ENCODE results near the gene FHAD1. TPM values are rescaled to one million over a fixed set of nuclear protein-coding genes. Genes with fewer than 3 reads are reported as not detected.

Gene FHAD1
- total RNA-seq, 1 experiment from 2014 or later, result 3.5 TPM

DNA sequence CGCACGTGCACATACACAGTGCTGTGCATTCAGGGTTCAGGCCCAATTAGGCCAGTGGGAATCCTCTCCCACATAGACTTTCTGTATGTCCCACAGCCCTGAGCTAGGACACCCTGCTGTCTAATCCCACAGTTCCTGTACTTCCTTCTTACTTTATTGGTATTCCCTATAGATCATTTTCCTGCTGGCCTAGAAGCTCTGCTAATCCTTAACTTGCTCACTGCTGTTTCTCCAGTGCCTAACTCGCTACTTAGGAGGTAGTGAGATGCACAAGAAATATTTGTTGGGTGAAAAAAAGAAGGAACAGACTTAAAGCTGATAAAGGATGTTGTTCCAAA lies 34.1 kb upstream of the FHAD1 start (continued):
- TF ChIP-seq, protein P1, sequence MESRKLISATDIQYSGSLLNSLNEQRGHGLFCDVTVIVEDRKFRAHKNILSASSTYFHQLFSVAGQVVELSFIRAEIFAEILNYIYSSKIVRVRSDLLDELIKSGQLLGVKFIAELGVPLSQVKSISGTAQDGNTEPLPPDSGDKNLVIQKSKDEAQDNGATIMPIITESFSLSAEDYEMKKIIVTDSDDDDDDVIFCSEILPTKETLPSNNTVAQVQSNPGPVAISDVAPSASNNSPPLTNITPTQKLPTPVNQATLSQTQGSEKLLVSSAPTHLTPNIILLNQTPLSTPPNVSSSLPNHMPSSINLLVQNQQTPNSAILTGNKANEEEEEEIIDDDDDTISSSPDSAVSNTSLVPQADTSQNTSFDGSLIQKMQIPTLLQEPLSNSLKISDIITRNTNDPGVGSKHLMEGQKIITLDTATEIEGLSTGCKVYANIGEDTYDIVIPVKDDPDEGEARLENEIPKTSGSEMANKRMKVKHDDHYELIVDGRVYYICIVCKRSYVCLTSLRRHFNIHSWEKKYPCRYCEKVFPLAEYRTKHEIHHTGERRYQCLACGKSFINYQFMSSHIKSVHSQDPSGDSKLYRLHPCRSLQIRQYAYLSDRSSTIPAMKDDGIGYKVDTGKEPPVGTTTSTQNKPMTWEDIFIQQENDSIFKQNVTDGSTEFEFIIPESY (IDR thresholded peaks at IDR 0.05; ENCODE audit: extremely low read depth, insufficient replicate concordance, low read length), result no peak
- TF ChIP-seq, protein P2, sequence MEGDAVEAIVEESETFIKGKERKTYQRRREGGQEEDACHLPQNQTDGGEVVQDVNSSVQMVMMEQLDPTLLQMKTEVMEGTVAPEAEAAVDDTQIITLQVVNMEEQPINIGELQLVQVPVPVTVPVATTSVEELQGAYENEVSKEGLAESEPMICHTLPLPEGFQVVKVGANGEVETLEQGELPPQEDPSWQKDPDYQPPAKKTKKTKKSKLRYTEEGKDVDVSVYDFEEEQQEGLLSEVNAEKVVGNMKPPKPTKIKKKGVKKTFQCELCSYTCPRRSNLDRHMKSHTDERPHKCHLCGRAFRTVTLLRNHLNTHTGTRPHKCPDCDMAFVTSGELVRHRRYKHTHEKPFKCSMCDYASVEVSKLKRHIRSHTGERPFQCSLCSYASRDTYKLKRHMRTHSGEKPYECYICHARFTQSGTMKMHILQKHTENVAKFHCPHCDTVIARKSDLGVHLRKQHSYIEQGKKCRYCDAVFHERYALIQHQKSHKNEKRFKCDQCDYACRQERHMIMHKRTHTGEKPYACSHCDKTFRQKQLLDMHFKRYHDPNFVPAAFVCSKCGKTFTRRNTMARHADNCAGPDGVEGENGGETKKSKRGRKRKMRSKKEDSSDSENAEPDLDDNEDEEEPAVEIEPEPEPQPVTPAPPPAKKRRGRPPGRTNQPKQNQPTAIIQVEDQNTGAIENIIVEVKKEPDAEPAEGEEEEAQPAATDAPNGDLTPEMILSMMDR (IDR thresholded peaks at IDR 0.05 in 2 of 3, conservative IDR thresholded peaks at IDR 0.05 in 1 of 3; ENCODE audit: borderline replicate concordance in 1 of 3, insufficient read depth in 1 of 3, low read depth in 2 of 3, low read length in 2 of 3), result no peak
- no peak for TF ChIP-seq ELF1 (IDR thresholded peaks at IDR 0.05; ENCODE audit: borderline replicate concordance, low read depth)
- TF ChIP-seq FOSL1 (IDR thresholded peaks at IDR 0.05; ENCODE audit: low read depth), result no peak
- no peak for TF ChIP-seq SP1 (IDR thresholded peaks at IDR 0.05; ENCODE audit: low read depth)
- no peak for TF ChIP-seq JUND (IDR thresholded peaks at IDR 0.05)
- no peak for TF ChIP-seq ZFX (IDR thresholded peaks at IDR 0.05)
- TF ChIP-seq, protein P3, sequence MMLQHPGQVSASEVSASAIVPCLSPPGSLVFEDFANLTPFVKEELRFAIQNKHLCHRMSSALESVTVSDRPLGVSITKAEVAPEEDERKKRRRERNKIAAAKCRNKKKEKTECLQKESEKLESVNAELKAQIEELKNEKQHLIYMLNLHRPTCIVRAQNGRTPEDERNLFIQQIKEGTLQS (IDR thresholded peaks at IDR 0.05), result no peak
- TF ChIP-seq CBX3 (IDR thresholded peaks at IDR 0.05; ENCODE audit: low read depth), result no peak
- TF ChIP-seq ZNF274 (IDR thresholded peaks at IDR 0.05; ENCODE audit: low read depth, low read length), result no peak
- no peak for TF ChIP-seq EGR1 (IDR thresholded peaks at IDR 0.05; ENCODE audit: low read depth)

DNA sequence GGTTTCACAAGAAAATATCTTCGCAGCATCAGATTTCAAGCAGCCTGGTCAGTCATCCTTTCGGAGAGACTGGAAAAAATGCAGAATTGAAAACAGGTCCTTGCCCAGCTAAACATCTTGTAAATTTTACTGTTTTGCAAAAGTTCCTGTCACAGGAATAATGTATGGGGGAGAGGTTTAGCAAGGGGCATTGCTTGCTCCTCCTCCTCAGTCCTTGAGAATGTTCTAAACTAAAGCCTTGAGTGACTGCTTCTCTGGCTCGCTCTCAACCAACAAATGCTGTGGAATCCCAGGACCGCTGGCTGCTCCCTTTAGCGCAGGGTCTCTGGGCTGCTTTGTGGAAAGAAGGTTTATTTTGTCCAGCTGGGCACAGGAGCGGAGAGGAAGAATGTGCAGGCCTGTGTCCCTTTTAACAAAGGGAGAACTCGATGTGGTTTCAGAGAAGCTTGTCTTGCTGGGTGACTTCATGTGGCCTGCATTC lies 33.6 kb upstream of the FHAD1 start:
- Histone ChIP-seq H3K4me2 (ENCODE audit: low read length) (no peak overlapping the region), H3K9me3 (ENCODE audit: control insufficient read depth in 1 of 2, insufficient read depth in 1 of 2, low read depth in 1 of 2, low read length in 2 of 2) (no peaks in the 10 kb centered on the region), H3K9ac (ENCODE audit: low read length) (no peak overlapping the region), H3K27ac (ENCODE audit: low read depth, low read length) (no peak overlapping the region), H3K36me3 (ENCODE audit: control insufficient read depth in 1 of 2, insufficient read depth in 2 of 2, low read length in 2 of 2) (peaks cover 0 to 5% of the 10 kb centered on the region in 2 experiments; a peak in 1 of 4 replicates), H3K4me3 (replicated peaks in 1 of 2; ENCODE audit: low read depth in 1 of 2, low read length in 2 of 2) (no peak overlapping the region), H3K4me1 (ENCODE audit: control insufficient read depth in 1 of 2, insufficient read depth in 2 of 2, low read length in 2 of 2) (peaks cover 6 to 10% of the 10 kb centered on the region in 2 experiments; a peak in 3 of 4 replicates), H3K9me2 (ENCODE audit: insufficient read depth) (no peaks in the 10 kb centered on the region), H3K27me3 (ENCODE audit: insufficient read depth, low read length) (no peaks in the 10 kb centered on the region), H4K20me1 (ENCODE audit: insufficient read depth) (no peaks in the 10 kb centered on the region), H2AFZ (ENCODE audit: low read depth, low read length, poor library complexity, severe bottlenecking) (no peak overlapping the region), H3K79me2 (ENCODE audit: insufficient read depth, low read length) (peaks cover 43% of the 10 kb centered on the region)
- TF ChIP-seq ZFX (IDR thresholded peaks at IDR 0.05), result no peak
- no TSS peak for BruUV-seq (replicated peaks)
- ChIA-PET CTCF (no interaction called here), POLR2A (no interaction called here), RAD21 (ENCODE audit: low non-redundant PET in 1 of 2, low total read pairs in 2 of 2, uncharacterized antibody in 2 of 2, unreplicated experiment in 2 of 2) (no interaction called here)
- ATAC-seq (no peak), DNase-seq (ENCODE audit: low read depth, low spot score) (no peak)
- intact Hi-C loops (cut with micrococcal nuclease), result no loop called here

All from HCT116 (cell line).